Esophagus squamous epithelium (tissue), 4 donors: ENCODE measurements around the gene COPS9.

ENCODE experiments used
- CTCF ChIP-seq, 6 experiments: fragments of 450-650 bp in 4 of 6; fragments of 200-600 bp in 2 of 6; sonication (generic) in 2 of 6; IDR thresholded peaks; one replicate each; pipeline ENCODE4 v1.5.1; 2016 to 2019; ENCODE audit warnings: antibody characterized with exemption in 6 of 6, mild to moderate bottlenecking in 4 of 6, moderate library complexity in 4 of 6
- POLR2A ChIP-seq, 4 donors: fragments of 450-650 bp; IDR thresholded peaks; one replicate each; pipeline ENCODE4 v1.6.1; 2017; ENCODE audit warnings: antibody characterized with exemption in 4 of 4, mild to moderate bottlenecking in 4 of 4, moderate library complexity in 3 of 4

GRCh38 chr2:240157147-240157470, 21.0 kb upstream of the COPS9 start:
- TF ChIP-seq CTCF (IDR thresholded peaks at IDR 0.05) (no peak), POLR2A (IDR thresholded peaks at IDR 0.05) (no peak)
